Gastroesophageal sphincter (tissue), 4 donors: ENCODE data around the gene B4GALT6. TPM values are rescaled to one million over a fixed set of nuclear protein-coding genes. Genes with fewer than 3 reads are reported as not detected.

ENCODE experiments used
- ATAC-seq: fragments of 150-250 bp; one replicate; pipeline ENCODE4 v1.9.1; 2016; ENCODE audit warnings: mild to moderate bottlenecking, moderate library complexity
- H3K27ac ChIP-seq, 4 donors: fragments of 200-600 bp; sonication (generic) in 3 of 4; 1 replicate in 3 of 4; 2 replicates in 1 of 4; pipeline ENCODE4 v1.5.1; 2016 to 2019
- H3K27me3 ChIP-seq: fragments of 200-600 bp; sonication (generic); one replicate; pipeline ENCODE4 v1.5.1; 2019
- H3K36me3 ChIP-seq, 2 donors: fragments of 200-600 bp; sonication (generic); one replicate each; pipeline ENCODE4 v1.5.1; 2019; ENCODE audit warnings: control low read depth in 1 of 2
- H3K4me1 ChIP-seq, 3 donors: fragments of 200-600 bp; sonication (generic); 1 replicate in 2 of 3; 2 replicates in 1 of 3; pipeline ENCODE4 v1.5.1; 2016 to 2019; ENCODE audit warnings: control low read depth in 2 of 3
- H3K4me3 ChIP-seq, 2 donors: fragments of 200-600 bp; sonication (generic); one replicate each; pipeline ENCODE4 v1.5.1; 2019; ENCODE audit warnings: mild to moderate bottlenecking in 1 of 2, moderate library complexity in 1 of 2
- H3K9me3 ChIP-seq, 3 donors: fragments of 200-600 bp; sonication (generic); one replicate each; pipeline ENCODE4 v1.5.1; 2017 to 2019; ENCODE audit warnings: control low read depth in 2 of 3
- CTCF ChIP-seq, 4 experiments: fragments of 200-600 bp in 2 of 4; fragments of 450-650 bp in 2 of 4; sonication (generic) in 1 of 4; IDR thresholded peaks; one replicate each; pipeline ENCODE4 v1.5.1; 2017 to 2019; ENCODE audit warnings: antibody characterized with exemption in 4 of 4, mild to moderate bottlenecking in 2 of 4, moderate library complexity in 2 of 4
- EP300 ChIP-seq: sonication (generic); formaldehyde crosslinking; IDR thresholded peaks from one replicate; pipeline ENCODE4 v1.6.1; 2017; ENCODE audit warnings: antibody characterized with exemption, mild to moderate bottlenecking
- POLR2A ChIP-seq, 2 donors: fragments of 450-650 bp; IDR thresholded peaks; one replicate each; pipeline ENCODE4 v1.6.1; 2017; ENCODE audit warnings: antibody characterized with exemption in 2 of 2, mild to moderate bottlenecking in 2 of 2, moderate library complexity in 1 of 2
- POLR2AphosphoS5 ChIP-seq: sonication (generic); formaldehyde crosslinking; IDR thresholded peaks from one replicate; pipeline ENCODE4 v1.6.1; 2017; ENCODE audit warnings: antibody characterized with exemption
- WGBS, 2 donors: methylation state at CpG; one replicate each; pipeline ENCODE4 v1.1.5; 2018; ENCODE audit warnings: low coverage in 1 of 2; 5-methylcytosine and 5-hydroxymethylcytosine counted together
- total RNA-seq, 4 donors: library from RNA; depleted of rRNA; stranded (reverse); fragments of >200 nt; gene quantifications; one replicate each; pipeline ENCODE4 v1.1.0, GENCODE V29; 2016

B4GALT6 gene
- total RNA-seq, 4 donors from 2014 or later: 3.0 to 12.0 (median 5.8) TPM

DNA sequence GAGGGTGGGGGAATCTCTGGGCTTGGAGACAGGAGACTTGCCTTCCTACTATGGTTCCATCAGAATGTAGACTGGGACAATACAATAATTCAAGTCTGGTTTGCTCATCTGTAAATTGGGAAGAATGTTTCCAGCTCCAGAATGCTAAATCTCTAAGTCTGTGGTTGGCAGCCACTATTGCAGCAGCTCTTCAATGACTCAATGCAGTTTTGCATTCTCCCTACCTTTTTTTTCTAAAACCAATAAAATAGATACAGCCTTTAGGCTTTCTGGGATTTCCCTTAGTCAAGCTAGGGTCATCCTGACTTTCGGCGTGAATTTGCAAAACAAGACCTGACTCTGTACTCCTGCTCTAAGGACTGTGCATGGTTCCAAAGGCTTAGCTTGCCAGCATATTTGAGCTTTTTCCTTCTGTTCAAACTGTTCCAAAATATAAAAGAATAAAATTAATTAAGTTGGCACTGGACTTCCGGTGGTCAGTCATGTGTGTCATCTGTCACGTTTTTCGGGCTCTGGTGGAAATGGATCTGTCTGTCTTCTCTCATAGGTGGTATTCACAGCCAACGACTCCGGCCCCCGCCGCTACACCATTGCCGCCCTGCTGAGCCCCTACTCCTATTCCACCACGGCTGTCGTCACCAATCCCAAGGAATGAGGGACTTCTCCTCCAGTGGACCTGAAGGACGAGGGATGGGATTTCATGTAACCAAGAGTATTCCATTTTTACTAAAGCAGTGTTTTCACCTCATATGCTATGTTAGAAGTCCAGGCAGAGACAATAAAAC is 86.2 kb downstream of the B4GALT6 start:
- ATAC-seq: no peak
- H3K4me1 ChIP-seq: no peaks in the 10 kb centered on the region
- no peak overlapping the region for H3K4me3 ChIP-seq
- no peak overlapping the region for H3K27ac ChIP-seq
- H3K36me3 ChIP-seq: no peaks in the 10 kb centered on the region
- 84 to 86% methylated on average over 7 to 10 of the region's 13 CpGs for WGBS, 2 donors
- H3K9me3 ChIP-seq: no peaks in the 10 kb centered on the region
- TF ChIP-seq CTCF (IDR thresholded peaks at IDR 0.05) (no peak), EP300 (no peak), POLR2A (IDR thresholded peaks at IDR 0.05) (no peak), POLR2AphosphoS5 (no peak)
- no peaks in the 10 kb centered on the region for H3K27me3 ChIP-seq

DNA sequence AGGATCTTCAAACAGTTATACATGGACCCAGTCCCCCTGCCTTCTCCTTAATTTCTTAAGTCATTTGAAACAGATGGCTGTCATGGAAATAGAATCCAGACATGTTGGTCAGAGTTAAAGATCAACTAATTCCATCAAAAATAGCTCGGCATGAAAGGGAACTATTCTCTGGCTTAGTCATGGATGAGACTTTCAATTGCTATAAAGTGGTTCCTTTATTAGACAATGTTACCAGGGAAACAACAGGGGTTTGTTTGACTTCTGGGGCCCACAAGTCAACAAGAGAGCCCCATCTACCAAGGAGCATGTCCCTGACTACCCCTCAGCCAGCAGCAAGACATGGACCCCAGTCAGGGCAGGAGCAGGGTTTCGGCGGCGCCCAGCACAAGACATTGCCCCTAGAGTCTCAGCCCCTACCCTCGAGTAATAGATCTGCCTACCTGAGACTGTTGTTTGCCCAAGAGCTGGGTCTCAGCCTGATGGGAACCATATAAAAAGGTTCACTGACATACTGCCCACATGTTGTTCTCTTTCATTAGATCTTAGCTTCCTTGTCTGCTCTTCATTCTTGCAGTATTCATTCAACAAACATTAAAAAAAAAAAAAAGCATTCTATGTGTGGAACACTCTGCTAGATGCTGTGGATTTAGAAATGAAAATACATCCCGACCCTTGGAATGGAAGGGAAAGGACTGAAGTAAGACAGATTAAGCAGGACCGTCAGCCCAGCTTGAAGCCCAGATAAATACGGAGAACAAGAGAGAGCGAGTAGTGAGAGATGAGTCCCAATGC is 88.1 kb downstream of the B4GALT6 start:
- ATAC-seq: no peak

DNA sequence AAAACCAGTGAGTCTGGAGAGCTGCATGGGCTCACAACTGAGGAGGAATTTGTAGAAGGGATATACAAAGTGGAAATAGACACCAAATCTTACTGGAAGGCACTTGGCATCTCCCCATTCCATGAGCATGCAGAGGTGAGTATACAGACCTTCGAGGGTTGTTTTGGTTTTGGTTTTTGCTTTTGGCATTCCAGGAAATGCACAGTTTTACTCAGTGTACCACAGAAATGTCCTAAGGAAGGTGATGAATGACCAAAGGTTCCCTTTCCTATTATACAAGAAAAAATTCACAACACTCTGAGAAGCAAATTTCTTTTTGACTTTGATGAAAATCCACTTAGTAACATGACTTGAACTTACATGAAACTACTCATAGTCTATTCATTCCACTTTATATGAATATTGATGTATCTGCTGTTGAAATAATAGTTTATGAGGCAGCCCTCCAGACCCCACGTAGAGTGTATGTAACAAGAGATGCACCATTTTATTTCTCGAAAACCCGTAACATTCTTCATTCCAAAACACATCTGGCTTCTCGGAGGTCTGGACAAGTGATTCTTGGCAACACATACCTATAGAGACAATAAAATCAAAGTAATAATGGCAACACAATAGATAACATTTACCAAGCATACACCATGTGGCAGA is 89.1 kb downstream of the B4GALT6 start:
- Histone ChIP-seq H3K36me3 (no peaks in the 10 kb centered on the region), H3K27ac (no peak overlapping the region), H3K27me3 (no peaks in the 10 kb centered on the region), H3K4me1 (no peaks in the 10 kb centered on the region), H3K9me3 (no peaks in the 10 kb centered on the region), H3K4me3 (no peak overlapping the region)
- WGBS, 2 donors: 77 to 85% methylated on average over 5 of the region's 5 CpGs
- no peak for TF ChIP-seq CTCF (IDR thresholded peaks at IDR 0.05)
- no peak for TF ChIP-seq POLR2A (IDR thresholded peaks at IDR 0.05)
- TF ChIP-seq POLR2AphosphoS5: no peak
- no peak for TF ChIP-seq EP300
- no peak for ATAC-seq

More for the DNA sequence above, 88.1 kb downstream of the B4GALT6 start:
- 83 to 86% methylated on average over 5 to 6 of the region's 9 CpGs for WGBS, 2 donors
- H3K4me3 ChIP-seq: no peak overlapping the region
- no peaks in the 10 kb centered on the region for H3K36me3 ChIP-seq
- H3K9me3 ChIP-seq: no peaks in the 10 kb centered on the region
- TF ChIP-seq POLR2A (IDR thresholded peaks at IDR 0.05): no peak
- TF ChIP-seq CTCF (IDR thresholded peaks at IDR 0.05): no peak
- TF ChIP-seq POLR2AphosphoS5: no peak
- no peak for TF ChIP-seq EP300
- H3K27me3 ChIP-seq: no peaks in the 10 kb centered on the region
- H3K27ac ChIP-seq: no peak overlapping the region
- no peaks in the 10 kb centered on the region for H3K4me1 ChIP-seq

- H3K4me3 ChIP-seq: no peak overlapping the region
- no peaks in the 10 kb centered on the region for H3K27me3 ChIP-seq
- no peaks in the 10 kb centered on the region for H3K9me3 ChIP-seq
- TF ChIP-seq EP300 (no peak), CTCF (IDR thresholded peaks at IDR 0.05) (no peak), POLR2A (IDR thresholded peaks at IDR 0.05) (no peak), POLR2AphosphoS5 (no peak)
- 62 to 84% methylated on average over 7 to 10 of the region's 10 CpGs for WGBS, 2 donors
- no peaks in the 10 kb centered on the region for H3K4me1 ChIP-seq
- H3K27ac ChIP-seq: no peak overlapping the region
- ATAC-seq: no peak
- H3K36me3 ChIP-seq: no peaks in the 10 kb centered on the region
Measured at GRCh38 chr18:31592506-31593157, 91.7 kb downstream of the B4GALT6 start.
